HepG2 (cell line): ENCODE data around the gene CCNI2. TPM values are rescaled to one million over a fixed set of nuclear protein-coding genes. Genes with fewer than 3 reads are reported as not detected.

Source experiments
- ATAC-seq: fragments of 200-7000 bp; cut with Tn5 transposase; 3 replicates; pipeline ENCODE4 v1.9.1; 2020; ENCODE audit warnings: mild to moderate bottlenecking, moderate library complexity
- BruUV-seq: library from RNA; stranded (reverse); fragments of 400-500 nt; replicated peaks from 2 replicates; lab custom pipeline; 2021; lab: Mats Ljungman, UMichigan
- CTCF ChIA-PET: fragments of 300-600 bp; formaldehyde crosslinking; extraction: SDS; loops from one replicate; lab custom pipeline; 2021; ENCODE audit warnings: low total read pairs, inconsistent platforms, low intra/inter-chr PET ratio; lab: Yijun Ruan, JAX
- POLR2A ChIA-PET: fragments of 350-600 bp; sonication (Branson Sonifier 250); formaldehyde crosslinking; loops from one replicate; lab custom pipeline; 2020; ENCODE audit warnings: antibody characterized with exemption, inconsistent platforms; lab: Yijun Ruan, JAX
- DNase-seq: peaks from one replicate; pipeline ENCODE4 v3.0.0-alpha.2; 2015; ENCODE audit warnings: low spot score
- FAIRE-seq: peaks from 3 replicates; lab custom pipeline; 2011; peaks lifted over from hg19 to GRCh38; lab: Jason Lieb, UNC
- H2AFZ ChIP-seq: one replicate; pipeline ENCODE4 v1.6.1; 2011; ENCODE audit warnings: low read length, inconsistent platforms
- H3K27ac ChIP-seq: fragments of 300-600 bp; 3 replicates; pipeline ENCODE4 v1.8.0; 2011; ENCODE audit warnings: mixed run types, mild to moderate bottlenecking, mixed read lengths, low read length, inconsistent platforms; ENCODE audit not compliant: insufficient read depth; ENCODE audit errors: extremely low read length
- H3K27me3 ChIP-seq, 2 experiments: fragments of 200-600 bp in 1 of 2; 2 replicates in 1 of 2; 3 replicates in 1 of 2; pipeline versions ENCODE4 v1.6.0 to v1.8.0; 2011; ENCODE audit warnings: low read length in 2 of 2, mild to moderate bottlenecking in 2 of 2, moderate library complexity in 2 of 2, inconsistent platforms in 1 of 2; ENCODE audit not compliant: insufficient read depth in 2 of 2, control insufficient read depth in 1 of 2
- H3K36me3 ChIP-seq, 2 experiments: fragments of 200-600 bp in 1 of 2; replicated peaks in 1 of 2; 2 replicates in 1 of 2; 3 replicates in 1 of 2; pipeline versions ENCODE4 v1.5.1 to v1.8.0; 2011; ENCODE audit warnings: low read length in 2 of 2, inconsistent platforms in 1 of 2; ENCODE audit not compliant: insufficient read depth in 2 of 2, control insufficient read depth in 1 of 2
- H3K4me1 ChIP-seq: 2 replicates; pipeline ENCODE4 v1.5.1; 2012; ENCODE audit warnings: low read length, inconsistent platforms; ENCODE audit not compliant: insufficient read depth
- H3K4me2 ChIP-seq: 2 replicates; pipeline ENCODE4 v1.6.0; 2011; ENCODE audit warnings: low read depth, low read length, inconsistent platforms
- H3K4me3 ChIP-seq, 3 experiments: fragments of 200-600 bp in 1 of 3; sonication (generic), shearing (Covaris generic) in 1 of 3; replicated peaks in 1 of 3; 2 replicates each; pipeline ENCODE4 v1.5.1; 2011 to 2016; ENCODE audit warnings: low read length in 3 of 3, inconsistent platforms in 2 of 3, low read depth in 2 of 3, mild to moderate bottlenecking in 2 of 3, control low read depth in 1 of 3, mixed read lengths in 1 of 3; ENCODE audit not compliant: insufficient read depth in 1 of 3
- H3K79me2 ChIP-seq: one replicate; pipeline ENCODE4 v1.6.1; 2011; ENCODE audit warnings: low read length, inconsistent platforms; ENCODE audit not compliant: insufficient read depth
- H3K9ac ChIP-seq: 2 replicates; pipeline ENCODE4 v1.6.0; 2011; ENCODE audit warnings: mild to moderate bottlenecking, low read depth, low read length, inconsistent platforms; ENCODE audit not compliant: insufficient read depth
- H3K9me3 ChIP-seq: 2 replicates; pipeline ENCODE4 v1.5.1; 2012; ENCODE audit warnings: mild to moderate bottlenecking, low read length
- H4K20me1 ChIP-seq: 2 replicates; pipeline ENCODE4 v1.6.0; 2011; ENCODE audit warnings: inconsistent platforms, mild to moderate bottlenecking, low read length, moderate library complexity; ENCODE audit not compliant: insufficient read depth
- CBX5 ChIP-seq: sonication (generic); formaldehyde crosslinking; IDR thresholded peaks from 2 replicates; pipeline ENCODE4 v1.4.0; 2020; ENCODE audit warnings: missing genetic modification reagents, borderline replicate concordance
- WGBS: methylation state at CpG from one replicate; pipeline ENCODE4 v1.1.6; 2017; ENCODE audit warnings: low lambda C conversion rate; 5-methylcytosine and 5-hydroxymethylcytosine counted together
- in situ Hi-C: cut with HindIII; loops from 2 replicates; pipeline ENCODE4 v1.10.0; 2017; ENCODE audit warnings: low pct_unique_long_range_greater_than_20kb; ENCODE audit not compliant: extremely low pct_ligation_motif_present
- intact Hi-C: fragments of 100-400 bp; cut with micrococcal nuclease; formaldehyde crosslinking; loops from one replicate; pipeline ENCODE4 v1.10.0; 2022; ENCODE audit not compliant: unreplicated experiment
- polyA plus RNA-seq, 8 experiments: library from polyadenylated mRNA; depleted of rRNA in 3 of 8; stranded (reverse) in 7 of 8; unstranded in 1 of 8; fragments of >200 nt; fragmentation: Illumina TruSeq in 4 of 8; extraction: Trizol in 4 of 8; gene quantifications; 2 replicates each; pipeline versions ENCODE4 v1.2.1 to v1.2.3, GENCODE V29; 2011 to 2016; ENCODE audit warnings: low read depth in 4 of 8, missing spikeins in 1 of 8, mixed read lengths in 1 of 8; ENCODE audit not compliant: insufficient read depth in 1 of 8
- total RNA-seq, 5 experiments: library from RNA; depleted of rRNA; stranded (reverse); fragments of >200 nt; fragmentation: Illumina TruSeq; extraction: Trizol; gene quantifications; 2 replicates each; pipeline ENCODE4 v1.2.3, GENCODE V29; 2016; ENCODE audit warnings: low read depth in 1 of 5
- TF ChIP-seq, protein P1 (sequence below): fragments of 450-650 bp; IDR thresholded peaks from 2 replicates; pipeline ENCODE4 v1.6.1; 2017
- TF ChIP-seq, protein P2 (sequence below): sonication (generic); formaldehyde crosslinking; IDR thresholded peaks from 2 replicates; pipeline ENCODE4 v1.5.1; 2020; ENCODE audit warnings: missing genetic modification reagents, mild to moderate bottlenecking, borderline replicate concordance
- TF ChIP-seq, protein P3 (sequence below): sonication (generic); formaldehyde crosslinking; IDR thresholded peaks from 2 replicates; pipeline ENCODE4 v1.5.0; 2020; ENCODE audit warnings: missing genetic modification reagents
- TF ChIP-seq, protein P4 (sequence below): sonication (generic); formaldehyde crosslinking; IDR thresholded peaks from 2 replicates; pipeline ENCODE4 v1.4.0; 2020; ENCODE audit warnings: missing genetic modification reagents, mild to moderate bottlenecking, borderline replicate concordance
- TF ChIP-seq, protein P5 (sequence below): sonication (generic); formaldehyde crosslinking; IDR thresholded peaks from 2 replicates; pipeline ENCODE4 v1.9.0; 2021; ENCODE audit warnings: missing genetic modification reagents, borderline replicate concordance
- TF ChIP-seq, protein P6 (sequence below): sonication (generic); formaldehyde crosslinking; IDR thresholded peaks from 2 replicates; pipeline ENCODE4 v1.4.0; 2020; ENCODE audit warnings: missing genetic modification reagents, borderline replicate concordance

The CCNI2 gene
- total and polyA plus RNA-seq, 2 of the 13 experiments (the other 11 are each of a cell fraction or from before 2014, with no cell fraction given): not detected

DNA sequence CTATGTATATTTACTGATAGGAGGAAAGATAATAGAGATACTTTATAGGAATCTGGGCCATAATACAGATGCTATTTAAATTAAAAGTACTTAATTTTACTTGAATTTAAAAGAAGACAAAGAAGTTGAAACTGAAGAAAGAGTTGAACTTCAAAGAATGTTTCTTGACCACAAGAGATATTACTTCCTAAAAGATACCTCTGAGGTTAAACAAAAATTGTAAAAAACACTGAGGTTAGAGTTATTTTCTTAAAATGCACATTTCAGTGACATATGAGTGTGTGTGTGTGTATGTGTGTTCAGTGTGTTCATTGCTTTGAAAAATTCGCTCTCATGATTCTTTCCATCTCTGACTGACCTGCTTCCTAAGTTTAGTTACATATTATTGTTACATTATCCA is 33.4 kb downstream of the CCNI2 start:
- Histone ChIP-seq H4K20me1 (no peaks in the 10 kb centered on the region), H3K27me3 (no peaks in the 10 kb centered on the region), H3K36me3 (no peaks in the 10 kb centered on the region), H3K9me3 (no peaks in the 10 kb centered on the region), H3K27ac (no peak overlapping the region), H3K4me3 (no peak overlapping the region), H3K4me2 (no peak overlapping the region), H3K9ac (no peak overlapping the region), H3K4me1 (peaks cover 16% of the 10 kb centered on the region), H2AFZ (no peak overlapping the region), H3K79me2 (peaks cover 9% of the 10 kb centered on the region)
- ATAC-seq (no peak), DNase-seq (no peak), FAIRE-seq (no peak)
- POLR2A ChIA-PET: no interaction called here
- intact Hi-C loops: no loop called here
- in situ Hi-C loops: no loop called here
- CTCF ChIA-PET: no interaction called here
- WGBS: 100% methylated on average over 1 of the region's 1 CpG
- BruUV-seq: no TSS peak
- TF ChIP-seq, protein P1, sequence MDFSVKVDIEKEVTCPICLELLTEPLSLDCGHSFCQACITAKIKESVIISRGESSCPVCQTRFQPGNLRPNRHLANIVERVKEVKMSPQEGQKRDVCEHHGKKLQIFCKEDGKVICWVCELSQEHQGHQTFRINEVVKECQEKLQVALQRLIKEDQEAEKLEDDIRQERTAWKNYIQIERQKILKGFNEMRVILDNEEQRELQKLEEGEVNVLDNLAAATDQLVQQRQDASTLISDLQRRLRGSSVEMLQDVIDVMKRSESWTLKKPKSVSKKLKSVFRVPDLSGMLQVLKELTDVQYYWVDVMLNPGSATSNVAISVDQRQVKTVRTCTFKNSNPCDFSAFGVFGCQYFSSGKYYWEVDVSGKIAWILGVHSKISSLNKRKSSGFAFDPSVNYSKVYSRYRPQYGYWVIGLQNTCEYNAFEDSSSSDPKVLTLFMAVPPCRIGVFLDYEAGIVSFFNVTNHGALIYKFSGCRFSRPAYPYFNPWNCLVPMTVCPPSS: no peak
- TF ChIP-seq CBX5 (CRISPR knock-in tag): no peak
- TF ChIP-seq, protein P2, sequence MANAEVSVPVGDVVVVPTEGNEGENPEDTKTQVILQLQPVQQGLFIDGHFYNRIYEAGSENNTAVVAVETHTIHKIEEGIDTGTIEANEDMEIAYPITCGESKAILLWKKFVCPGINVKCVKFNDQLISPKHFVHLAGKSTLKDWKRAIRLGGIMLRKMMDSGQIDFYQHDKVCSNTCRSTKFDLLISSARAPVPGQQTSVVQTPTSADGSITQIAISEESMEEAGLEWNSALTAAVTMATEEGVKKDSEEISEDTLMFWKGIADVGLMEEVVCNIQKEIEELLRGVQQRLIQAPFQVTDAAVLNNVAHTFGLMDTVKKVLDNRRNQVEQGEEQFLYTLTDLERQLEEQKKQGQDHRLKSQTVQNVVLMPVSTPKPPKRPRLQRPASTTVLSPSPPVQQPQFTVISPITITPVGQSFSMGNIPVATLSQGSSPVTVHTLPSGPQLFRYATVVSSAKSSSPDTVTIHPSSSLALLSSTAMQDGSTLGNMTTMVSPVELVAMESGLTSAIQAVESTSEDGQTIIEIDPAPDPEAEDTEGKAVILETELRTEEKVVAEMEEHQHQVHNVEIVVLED: no peak
- TF ChIP-seq, protein P3, sequence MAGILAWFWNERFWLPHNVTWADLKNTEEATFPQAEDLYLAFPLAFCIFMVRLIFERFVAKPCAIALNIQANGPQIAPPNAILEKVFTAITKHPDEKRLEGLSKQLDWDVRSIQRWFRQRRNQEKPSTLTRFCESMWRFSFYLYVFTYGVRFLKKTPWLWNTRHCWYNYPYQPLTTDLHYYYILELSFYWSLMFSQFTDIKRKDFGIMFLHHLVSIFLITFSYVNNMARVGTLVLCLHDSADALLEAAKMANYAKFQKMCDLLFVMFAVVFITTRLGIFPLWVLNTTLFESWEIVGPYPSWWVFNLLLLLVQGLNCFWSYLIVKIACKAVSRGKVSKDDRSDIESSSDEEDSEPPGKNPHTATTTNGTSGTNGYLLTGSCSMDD (CRISPR knock-in tag): no peak
- TF ChIP-seq, protein P4, sequence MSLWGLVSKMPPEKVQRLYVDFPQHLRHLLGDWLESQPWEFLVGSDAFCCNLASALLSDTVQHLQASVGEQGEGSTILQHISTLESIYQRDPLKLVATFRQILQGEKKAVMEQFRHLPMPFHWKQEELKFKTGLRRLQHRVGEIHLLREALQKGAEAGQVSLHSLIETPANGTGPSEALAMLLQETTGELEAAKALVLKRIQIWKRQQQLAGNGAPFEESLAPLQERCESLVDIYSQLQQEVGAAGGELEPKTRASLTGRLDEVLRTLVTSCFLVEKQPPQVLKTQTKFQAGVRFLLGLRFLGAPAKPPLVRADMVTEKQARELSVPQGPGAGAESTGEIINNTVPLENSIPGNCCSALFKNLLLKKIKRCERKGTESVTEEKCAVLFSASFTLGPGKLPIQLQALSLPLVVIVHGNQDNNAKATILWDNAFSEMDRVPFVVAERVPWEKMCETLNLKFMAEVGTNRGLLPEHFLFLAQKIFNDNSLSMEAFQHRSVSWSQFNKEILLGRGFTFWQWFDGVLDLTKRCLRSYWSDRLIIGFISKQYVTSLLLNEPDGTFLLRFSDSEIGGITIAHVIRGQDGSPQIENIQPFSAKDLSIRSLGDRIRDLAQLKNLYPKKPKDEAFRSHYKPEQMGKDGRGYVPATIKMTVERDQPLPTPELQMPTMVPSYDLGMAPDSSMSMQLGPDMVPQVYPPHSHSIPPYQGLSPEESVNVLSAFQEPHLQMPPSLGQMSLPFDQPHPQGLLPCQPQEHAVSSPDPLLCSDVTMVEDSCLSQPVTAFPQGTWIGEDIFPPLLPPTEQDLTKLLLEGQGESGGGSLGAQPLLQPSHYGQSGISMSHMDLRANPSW: no peak
- TF ChIP-seq, protein P5, sequence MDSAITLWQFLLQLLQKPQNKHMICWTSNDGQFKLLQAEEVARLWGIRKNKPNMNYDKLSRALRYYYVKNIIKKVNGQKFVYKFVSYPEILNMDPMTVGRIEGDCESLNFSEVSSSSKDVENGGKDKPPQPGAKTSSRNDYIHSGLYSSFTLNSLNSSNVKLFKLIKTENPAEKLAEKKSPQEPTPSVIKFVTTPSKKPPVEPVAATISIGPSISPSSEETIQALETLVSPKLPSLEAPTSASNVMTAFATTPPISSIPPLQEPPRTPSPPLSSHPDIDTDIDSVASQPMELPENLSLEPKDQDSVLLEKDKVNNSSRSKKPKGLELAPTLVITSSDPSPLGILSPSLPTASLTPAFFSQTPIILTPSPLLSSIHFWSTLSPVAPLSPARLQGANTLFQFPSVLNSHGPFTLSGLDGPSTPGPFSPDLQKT (CRISPR knock-in tag): no peak
- TF ChIP-seq, protein P6, sequence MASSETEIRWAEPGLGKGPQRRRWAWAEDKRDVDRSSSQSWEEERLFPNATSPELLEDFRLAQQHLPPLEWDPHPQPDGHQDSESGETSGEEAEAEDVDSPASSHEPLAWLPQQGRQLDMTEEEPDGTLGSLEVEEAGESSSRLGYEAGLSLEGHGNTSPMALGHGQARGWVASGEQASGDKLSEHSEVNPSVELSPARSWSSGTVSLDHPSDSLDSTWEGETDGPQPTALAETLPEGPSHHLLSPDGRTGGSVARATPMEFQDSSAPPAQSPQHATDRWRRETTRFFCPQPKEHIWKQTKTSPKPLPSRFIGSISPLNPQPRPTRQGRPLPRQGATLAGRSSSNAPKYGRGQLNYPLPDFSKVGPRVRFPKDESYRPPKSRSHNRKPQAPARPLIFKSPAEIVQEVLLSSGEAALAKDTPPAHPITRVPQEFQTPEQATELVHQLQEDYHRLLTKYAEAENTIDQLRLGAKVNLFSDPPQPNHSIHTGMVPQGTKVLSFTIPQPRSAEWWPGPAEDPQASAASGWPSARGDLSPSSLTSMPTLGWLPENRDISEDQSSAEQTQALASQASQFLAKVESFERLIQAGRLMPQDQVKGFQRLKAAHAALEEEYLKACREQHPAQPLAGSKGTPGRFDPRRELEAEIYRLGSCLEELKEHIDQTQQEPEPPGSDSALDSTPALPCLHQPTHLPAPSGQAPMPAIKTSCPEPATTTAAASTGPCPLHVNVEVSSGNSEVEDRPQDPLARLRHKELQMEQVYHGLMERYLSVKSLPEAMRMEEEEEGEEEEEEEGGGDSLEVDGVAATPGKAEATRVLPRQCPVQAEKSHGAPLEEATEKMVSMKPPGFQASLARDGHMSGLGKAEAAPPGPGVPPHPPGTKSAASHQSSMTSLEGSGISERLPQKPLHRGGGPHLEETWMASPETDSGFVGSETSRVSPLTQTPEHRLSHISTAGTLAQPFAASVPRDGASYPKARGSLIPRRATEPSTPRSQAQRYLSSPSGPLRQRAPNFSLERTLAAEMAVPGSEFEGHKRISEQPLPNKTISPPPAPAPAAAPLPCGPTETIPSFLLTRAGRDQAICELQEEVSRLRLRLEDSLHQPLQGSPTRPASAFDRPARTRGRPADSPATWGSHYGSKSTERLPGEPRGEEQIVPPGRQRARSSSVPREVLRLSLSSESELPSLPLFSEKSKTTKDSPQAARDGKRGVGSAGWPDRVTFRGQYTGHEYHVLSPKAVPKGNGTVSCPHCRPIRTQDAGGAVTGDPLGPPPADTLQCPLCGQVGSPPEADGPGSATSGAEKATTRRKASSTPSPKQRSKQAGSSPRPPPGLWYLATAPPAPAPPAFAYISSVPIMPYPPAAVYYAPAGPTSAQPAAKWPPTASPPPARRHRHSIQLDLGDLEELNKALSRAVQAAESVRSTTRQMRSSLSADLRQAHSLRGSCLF: no peak
